GM18907 (cell line): ENCODE measurements around the gene RGS7.
"Not testable (repeated sequence)": the region's sequence is repeated elsewhere in the genome, so short reads cannot be mapped to it uniquely, and the experiment has no call there.

Source experiments
- ATAC-seq: cut with Tn5 transposase; IDR thresholded peaks from one replicate; pipeline ENCODE4 v1.9.1; 2021; ENCODE audit warnings: mild to moderate bottlenecking, moderate library complexity; ENCODE audit not compliant: unreplicated experiment

Gene RGS7

GRCh38 chr1:241143765-241144442 is 213.1 kb downstream of the RGS7 start:
- ATAC-seq, result no peak

DNA sequence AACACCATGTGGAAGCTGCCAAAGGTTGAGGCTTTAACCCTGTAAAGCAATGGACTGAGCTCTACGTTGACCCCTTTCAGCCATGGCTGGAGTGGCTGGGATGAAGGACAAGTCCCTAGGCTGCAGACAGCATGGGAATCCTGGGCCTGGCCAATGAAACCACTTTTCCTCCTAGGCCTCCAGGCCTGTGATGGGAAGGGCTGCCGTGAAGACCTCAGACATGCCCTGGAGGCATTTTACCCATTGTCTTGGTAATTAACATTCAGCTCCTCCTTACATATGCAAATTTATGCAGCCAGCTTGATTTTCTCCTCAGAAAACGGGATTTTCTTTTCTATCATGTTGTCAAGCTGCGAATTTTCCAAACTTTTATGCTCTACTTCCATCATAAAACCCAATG is 214.5 kb downstream of the RGS7 start:
- ATAC-seq, result no peak

DNA sequence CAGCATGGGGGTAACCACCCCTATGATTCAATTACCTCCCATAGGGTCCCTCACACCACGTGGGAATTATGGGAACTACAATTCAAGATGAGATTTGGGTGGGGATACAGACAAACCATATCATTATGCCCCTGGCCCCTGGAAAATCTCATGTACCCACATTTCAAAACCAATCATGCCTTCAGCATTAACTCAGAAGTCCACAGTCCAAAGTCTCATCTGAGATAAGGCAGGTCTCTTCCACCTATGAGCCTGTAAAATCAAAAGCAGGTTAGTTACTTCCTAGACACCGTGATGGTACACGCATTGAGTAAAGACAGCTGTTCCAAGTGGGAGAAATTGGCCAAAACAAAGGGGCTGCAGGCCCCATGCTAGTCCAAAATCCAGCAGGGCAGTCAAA is 215.4 kb downstream of the RGS7 start:
- not testable (repeated sequence) for ATAC-seq

DNA sequence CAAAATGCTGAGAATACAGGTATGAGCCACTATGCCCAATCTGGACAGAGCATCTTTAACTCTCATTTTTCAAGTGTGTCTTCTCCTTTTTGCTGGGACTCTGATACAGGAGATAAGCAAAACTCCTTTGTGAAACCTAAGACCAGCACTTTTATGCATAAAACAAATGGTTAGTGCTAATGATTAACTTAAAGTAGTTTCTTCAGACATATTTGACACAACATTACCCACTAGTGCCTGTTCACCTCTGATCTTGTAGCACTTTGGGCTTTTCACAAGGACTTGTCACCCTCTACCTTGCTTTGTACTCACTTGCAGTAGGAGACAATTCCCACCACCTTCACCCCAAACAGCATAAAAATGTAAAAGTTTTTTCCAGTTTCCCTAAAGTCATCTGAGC is 216.3 kb downstream of the RGS7 start:
- no peak for ATAC-seq

GRCh38 chr1:241139047-241139446 is 218.0 kb downstream of the RGS7 start:
- ATAC-seq, result no peak

DNA sequence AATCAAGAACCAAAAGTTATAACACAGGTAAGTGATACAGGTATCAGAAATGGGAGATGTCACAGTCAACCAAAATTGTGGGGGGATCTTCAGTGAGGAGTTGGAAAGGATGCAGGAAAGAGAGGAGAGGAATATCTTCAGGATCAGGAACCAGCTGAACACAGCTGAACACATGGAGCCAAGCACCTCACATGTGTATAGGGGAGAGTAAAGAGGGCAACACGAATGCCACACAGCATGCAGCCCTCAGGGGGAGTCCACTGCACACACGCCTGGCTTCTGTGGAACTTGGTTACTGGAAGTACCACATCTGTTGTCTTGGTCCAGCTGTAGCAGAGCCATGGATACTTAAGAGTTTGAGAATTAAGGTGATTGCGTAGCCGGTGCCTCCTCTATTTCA is 218.8 kb downstream of the RGS7 start:
- no peak for ATAC-seq

GRCh38 chr1:241136389-241136788 is 220.6 kb downstream of the RGS7 start:
- ATAC-seq, result no peak

GRCh38 chr1:241131636-241132194 is 225.3 kb downstream of the RGS7 start:
- no peak for ATAC-seq

DNA sequence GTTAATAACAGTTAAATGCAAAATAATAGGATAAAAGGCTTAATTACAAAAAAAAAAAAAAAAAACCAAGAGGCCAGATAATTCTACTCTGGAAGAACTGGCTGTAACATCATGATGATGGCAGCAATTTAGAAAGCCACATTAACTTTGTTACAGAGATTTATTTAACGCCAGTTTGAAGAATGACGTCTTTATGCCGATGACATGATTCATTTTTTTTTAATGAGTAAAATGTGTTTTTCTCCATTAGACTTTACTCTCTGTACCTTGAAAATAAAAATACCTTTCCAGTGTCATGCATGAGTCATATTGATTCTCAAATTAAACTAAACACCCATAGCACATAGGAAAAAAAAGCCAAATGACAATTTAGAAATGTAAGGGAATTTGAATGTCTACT is 226.1 kb downstream of the RGS7 start:
- ATAC-seq, result no peak

- no peak for ATAC-seq
Measured at GRCh38 chr1:241129207-241129960, 227.6 kb downstream of the RGS7 start.

DNA sequence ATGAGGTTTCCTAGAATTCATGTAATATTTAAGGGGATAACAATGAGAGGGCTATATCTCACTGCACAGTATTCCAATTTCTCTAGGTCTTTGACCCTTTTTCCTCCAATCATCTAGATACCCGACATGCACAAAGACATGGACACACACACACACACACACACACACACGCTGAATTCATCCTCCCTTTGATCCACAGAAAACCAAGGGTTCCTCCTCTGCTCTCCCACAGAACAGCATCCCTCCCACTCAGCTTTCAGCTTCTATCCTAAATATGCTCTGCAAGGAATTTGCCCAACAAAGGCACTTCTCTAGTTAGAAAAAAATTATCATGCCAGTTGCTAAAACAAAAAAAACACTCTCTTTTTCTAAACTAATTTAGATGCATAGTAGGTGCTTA is 231.7 kb downstream of the RGS7 start:
- no peak for ATAC-seq

GRCh38 chr1:241118049-241118448 is 239.0 kb downstream of the RGS7 start:
- no peak for ATAC-seq

DNA sequence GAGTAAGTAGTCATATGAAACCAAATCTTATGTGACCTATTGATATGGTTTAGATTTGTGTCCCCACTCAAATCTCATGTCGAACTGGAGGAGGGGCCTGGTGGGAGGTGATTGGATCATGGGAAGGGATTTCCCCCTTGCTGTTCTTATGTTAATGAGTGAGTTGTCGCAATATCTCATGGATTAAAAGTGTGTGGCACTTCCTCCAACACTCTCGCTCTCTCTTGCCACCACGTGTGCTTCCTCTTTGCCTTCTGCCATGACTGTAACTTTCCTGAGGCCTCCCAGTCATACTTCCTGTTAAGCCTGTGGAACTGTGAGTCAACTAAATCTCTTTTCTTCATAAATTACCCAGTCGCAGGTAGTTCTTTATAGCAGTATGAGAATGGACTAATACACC is 241.2 kb downstream of the RGS7 start:
- ATAC-seq, result no peak

- no peak for ATAC-seq
Measured at GRCh38 chr1:241114699-241115233, 242.2 kb downstream of the RGS7 start.

- ATAC-seq, result no peak
Measured at GRCh38 chr1:241113557-241113956, 243.4 kb downstream of the RGS7 start.

DNA sequence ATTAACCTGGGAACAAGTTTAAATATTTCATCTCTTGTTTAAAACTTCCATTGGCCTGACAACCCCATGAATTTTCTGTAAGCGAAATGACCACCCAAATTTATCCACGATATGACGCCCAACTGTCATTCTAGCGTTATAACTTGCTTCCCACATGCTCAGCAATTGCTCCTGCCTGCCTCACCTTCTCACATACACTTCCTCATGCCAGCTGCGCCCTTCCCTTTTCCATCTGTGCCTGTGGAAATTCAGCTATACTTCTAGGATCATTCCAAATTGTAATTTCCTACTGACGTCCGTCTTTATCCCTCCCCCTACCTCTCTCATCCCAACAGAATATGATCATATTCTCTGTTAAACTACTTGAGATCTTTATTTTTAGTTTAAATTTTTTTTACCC is 248.0 kb downstream of the RGS7 start:
- no peak for ATAC-seq

GRCh38 chr1:241105147-241105546 is 251.9 kb downstream of the RGS7 start:
- ATAC-seq, result no peak

DNA sequence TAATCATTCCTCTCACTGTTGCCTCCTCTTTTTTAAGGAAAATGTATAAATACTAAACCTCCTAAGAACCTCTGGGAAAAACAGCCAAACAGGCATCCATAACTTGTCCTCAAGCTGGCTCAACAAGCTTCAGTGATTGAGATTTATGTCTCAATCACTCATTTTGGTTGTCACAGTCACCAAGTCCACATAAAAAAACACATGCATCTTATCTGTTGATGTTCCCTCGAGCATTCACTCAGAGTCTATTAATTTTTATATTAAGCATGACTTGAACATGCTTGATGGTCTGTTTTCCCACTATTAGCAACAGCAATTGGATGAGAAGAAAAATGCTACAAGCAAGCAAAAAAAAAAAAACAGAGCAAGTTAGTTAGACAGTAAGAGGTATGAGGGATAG is 254.3 kb downstream of the RGS7 start:
- ATAC-seq, result no peak

DNA sequence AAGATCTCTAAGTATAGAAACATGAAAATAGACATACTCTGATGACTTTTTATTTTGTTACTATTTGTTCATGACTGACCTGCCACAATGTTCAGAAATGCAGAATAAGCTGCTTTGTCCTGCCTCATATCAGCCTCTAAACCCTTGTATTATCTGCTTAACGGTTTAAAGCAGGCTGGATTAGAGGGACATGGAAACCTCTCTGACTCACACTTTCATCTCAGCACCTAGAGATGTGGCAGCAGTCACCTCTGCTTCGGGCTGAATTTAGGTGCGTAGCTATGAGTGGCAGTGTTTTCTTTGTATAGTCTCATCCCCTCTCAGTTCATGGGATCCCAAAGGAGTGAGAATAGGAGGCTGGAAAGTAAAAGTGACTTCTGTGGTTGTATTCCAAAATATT is 255.4 kb downstream of the RGS7 start:
- no peak for ATAC-seq

DNA sequence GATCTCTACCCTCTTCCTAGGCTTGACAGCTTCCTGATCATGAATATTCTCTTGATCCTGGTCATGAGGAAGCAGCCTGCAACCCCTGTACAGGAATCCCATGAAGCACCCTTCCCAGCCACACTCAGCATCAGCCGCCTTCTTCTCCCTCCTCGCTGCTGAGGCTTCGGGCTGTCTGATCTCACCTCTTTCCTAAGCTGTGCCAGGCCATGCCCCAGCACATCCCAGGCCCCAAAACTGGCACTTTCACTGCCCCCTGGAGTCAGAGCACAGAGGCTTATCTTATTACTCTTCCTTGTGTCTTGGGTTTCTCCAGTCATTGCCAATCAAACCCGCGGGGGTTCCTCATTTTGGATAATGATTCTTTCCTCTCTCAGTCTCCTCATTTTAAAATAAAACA is 259.5 kb downstream of the RGS7 start:
- no peak for ATAC-seq

- ATAC-seq, result no peak
Measured at GRCh38 chr1:241096982-241097381, 260.0 kb downstream of the RGS7 start.

GRCh38 chr1:241095847-241096246 is 261.2 kb downstream of the RGS7 start:
- no peak for ATAC-seq
